Measurements from ENCODE around the gene SMC6. TPM values are rescaled to one million over a fixed set of nuclear protein-coding genes. Genes with fewer than 3 reads are reported as not detected.

Gene SMC6
- total RNA-seq, 3 donors from 2014 or later = 17.0 to 23.4 (median 18.7) TPM

DNA sequence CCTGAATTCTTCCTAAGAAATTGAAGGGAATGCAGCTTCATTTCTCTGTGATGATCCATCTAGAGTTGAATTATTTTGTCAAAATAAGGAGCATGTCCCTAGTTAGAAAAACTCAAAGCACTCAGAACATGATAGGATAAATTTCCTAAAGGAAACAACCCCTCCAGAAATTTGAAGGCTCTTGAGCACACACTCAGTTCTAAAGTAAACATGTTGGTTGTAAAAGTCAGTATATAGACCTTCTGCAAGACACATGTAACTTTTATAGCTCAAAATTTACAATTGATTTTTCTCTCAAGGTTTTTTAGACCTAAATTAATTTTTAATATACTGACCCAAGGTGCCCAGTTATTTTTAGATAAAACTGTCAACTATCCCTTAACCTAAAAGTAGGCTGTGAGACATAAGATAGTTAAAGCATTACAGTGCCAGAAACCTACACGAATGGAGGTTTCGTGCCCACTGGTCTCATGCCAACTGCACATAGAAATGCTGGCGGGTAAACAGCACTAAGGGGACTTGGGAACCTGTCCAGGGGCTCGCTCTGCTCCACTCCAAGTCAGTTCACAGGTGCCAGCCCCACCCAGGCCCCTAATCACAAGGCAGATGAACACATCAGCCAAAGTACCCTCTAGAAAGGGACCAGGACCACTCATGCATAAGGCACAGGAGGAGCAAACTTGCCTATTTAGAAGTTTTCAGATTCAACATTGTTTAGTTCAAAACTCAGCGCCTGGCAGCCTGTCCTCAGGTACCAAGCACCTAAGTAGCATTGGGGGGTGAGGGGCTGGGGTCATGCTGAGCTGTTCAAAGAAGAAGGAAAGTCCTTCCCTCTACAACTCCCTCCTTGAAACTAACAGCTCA, 106.5 kb downstream of the SMC6 start:
- no peaks in the 10 kb centered on the region for H3K4me1 ChIP-seq
- H3K4me3 ChIP-seq = no peak overlapping the region
- H3K36me3 ChIP-seq = no peaks in the 10 kb centered on the region
- no peak for DNase-seq (ENCODE audit: low spot score in 2 of 2)
- no peaks in the 10 kb centered on the region for H3K27me3 ChIP-seq
- TF ChIP-seq, protein P1, sequence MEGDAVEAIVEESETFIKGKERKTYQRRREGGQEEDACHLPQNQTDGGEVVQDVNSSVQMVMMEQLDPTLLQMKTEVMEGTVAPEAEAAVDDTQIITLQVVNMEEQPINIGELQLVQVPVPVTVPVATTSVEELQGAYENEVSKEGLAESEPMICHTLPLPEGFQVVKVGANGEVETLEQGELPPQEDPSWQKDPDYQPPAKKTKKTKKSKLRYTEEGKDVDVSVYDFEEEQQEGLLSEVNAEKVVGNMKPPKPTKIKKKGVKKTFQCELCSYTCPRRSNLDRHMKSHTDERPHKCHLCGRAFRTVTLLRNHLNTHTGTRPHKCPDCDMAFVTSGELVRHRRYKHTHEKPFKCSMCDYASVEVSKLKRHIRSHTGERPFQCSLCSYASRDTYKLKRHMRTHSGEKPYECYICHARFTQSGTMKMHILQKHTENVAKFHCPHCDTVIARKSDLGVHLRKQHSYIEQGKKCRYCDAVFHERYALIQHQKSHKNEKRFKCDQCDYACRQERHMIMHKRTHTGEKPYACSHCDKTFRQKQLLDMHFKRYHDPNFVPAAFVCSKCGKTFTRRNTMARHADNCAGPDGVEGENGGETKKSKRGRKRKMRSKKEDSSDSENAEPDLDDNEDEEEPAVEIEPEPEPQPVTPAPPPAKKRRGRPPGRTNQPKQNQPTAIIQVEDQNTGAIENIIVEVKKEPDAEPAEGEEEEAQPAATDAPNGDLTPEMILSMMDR (IDR thresholded peaks at IDR 0.05) = no peak
- TF ChIP-seq POLR2A (IDR thresholded peaks at IDR 0.05) (no peak), POLR2AphosphoS5 (IDR thresholded peaks at IDR 0.05) (no peak)
- no peaks in the 10 kb centered on the region for H3K9me3 ChIP-seq
- intact Hi-C loops (cut with DNase I; ENCODE audit: low total_unique reads) = no loop called here
- H3K27ac ChIP-seq = no peak overlapping the region

DNA sequence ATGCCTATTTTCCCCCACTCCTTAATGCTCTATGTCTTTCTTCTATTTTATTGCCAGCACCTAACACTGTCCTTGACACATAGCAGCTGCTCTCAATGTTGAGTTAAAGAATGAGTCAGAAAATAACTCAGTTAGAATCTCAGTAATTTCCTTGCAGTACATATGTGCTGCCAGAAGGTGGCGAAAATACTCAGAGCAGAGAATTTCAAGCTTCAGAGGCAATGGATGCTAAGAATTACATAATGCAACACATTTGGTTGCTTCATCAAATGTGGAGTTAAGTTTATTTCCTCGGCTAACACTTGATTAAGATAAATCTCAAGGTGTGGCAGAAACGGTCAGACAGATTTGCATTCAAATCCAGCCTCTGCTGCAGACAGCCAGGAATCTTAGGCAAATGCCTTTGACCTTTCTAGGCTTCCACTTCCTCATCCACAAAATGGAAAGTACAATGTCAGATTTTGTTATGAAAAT, 107.5 kb downstream of the SMC6 start:
- DNase-seq (ENCODE audit: low spot score in 2 of 2) = peak in 1 of 2 donors; percentile 35
- TF ChIP-seq, protein P1 (IDR thresholded peaks at IDR 0.05) = peak; percentile 57 to 81 (median 72)
- no peak for TF ChIP-seq POLR2A (IDR thresholded peaks at IDR 0.05)
- Histone ChIP-seq H3K27me3 (no peaks in the 10 kb centered on the region), H3K4me1 (no peaks in the 10 kb centered on the region), H3K9me3 (no peaks in the 10 kb centered on the region), H3K36me3 (no peaks in the 10 kb centered on the region), H3K4me3 (no peak overlapping the region), H3K27ac (no peak overlapping the region)
- intact Hi-C loops (cut with DNase I; ENCODE audit: low total_unique reads) = no loop called here

DNA sequence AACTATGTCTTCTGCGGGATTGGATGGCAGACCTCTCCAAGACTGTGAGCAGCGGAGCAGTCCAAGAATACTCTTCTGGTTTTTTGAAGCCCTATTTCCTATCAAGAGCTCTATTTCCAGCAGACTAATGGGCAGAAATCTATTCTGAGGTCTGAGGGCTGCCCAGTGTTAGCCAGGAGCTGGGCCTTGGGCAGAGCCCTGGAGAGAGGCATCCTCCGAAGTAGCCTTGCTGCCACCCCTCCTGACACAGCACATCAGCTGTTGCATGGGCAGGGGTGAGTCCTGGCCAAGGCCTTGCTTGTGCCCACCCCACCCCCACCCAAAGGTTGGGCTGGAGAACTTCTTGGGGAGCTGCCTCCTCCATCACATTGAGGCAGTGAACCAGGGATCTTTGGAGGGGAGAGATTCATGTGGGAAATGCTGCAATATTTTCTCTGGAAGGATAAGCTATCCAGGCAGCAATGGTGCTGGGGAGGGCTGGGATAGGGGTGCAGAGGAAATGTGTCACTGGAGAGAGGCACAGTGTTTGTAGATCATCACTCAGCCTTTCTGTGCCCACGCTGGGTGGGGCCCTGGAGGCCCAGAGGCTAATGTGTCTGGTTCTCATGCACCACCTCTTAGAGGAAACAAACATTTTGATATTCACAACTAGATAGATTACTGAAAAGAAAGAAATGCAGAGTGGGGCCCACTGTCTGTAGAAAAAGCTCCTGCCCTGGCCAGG, 108.5 kb downstream of the SMC6 start:
- no peak overlapping the region for H3K4me3 ChIP-seq
- intact Hi-C loops (cut with DNase I; ENCODE audit: low total_unique reads) = no loop called here
- H3K36me3 ChIP-seq = no peaks in the 10 kb centered on the region
- no peak for DNase-seq (ENCODE audit: low spot score in 2 of 2)
- H3K9me3 ChIP-seq = no peaks in the 10 kb centered on the region
- no peaks in the 10 kb centered on the region for H3K27me3 ChIP-seq
- H3K4me1 ChIP-seq = no peaks in the 10 kb centered on the region
- TF ChIP-seq, protein P1 (IDR thresholded peaks at IDR 0.05) = no peak
- TF ChIP-seq POLR2AphosphoS5 (IDR thresholded peaks at IDR 0.05) (no peak), POLR2A (IDR thresholded peaks at IDR 0.05) (no peak)
- no peak overlapping the region for H3K27ac ChIP-seq

DNA sequence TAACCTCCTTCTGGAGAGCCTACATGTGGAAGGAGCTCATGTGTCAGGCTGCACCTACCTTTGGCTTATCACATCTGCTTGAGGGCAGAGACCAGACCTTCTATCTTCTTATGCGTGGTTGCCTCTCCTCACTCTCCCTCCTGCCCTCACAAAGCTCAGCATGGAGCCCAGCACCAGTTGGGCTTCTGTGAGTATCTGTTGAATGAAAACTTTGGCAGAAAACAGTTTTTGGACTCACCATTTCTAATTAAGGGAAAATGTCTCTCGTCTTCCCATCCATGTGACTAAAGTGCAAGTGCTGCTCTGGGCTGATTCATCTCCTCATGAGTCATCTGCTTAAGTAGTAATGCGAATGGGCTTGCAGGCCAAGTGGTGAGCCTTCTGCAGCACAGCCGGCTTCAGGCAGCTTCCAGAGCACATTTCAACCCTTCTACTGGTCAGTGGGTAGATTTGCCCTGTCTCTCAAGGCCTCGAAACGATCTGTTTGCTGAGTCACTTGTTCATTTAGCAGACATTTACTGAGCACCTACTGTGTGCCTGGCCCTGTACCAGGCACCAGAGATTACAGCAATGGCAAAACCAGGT, 110.5 kb downstream of the SMC6 start:
- peak overlapping the region in 1 of 2 donors; percentile 27 for H3K27ac ChIP-seq
- intact Hi-C loops (cut with DNase I; ENCODE audit: low total_unique reads) = no loop called here

More for the DNA sequence above, 110.5 kb downstream of the SMC6 start:
- no peaks in the 10 kb centered on the region for H3K9me3 ChIP-seq
- no peaks in the 10 kb centered on the region for H3K4me1 ChIP-seq
- H3K4me3 ChIP-seq = no peak overlapping the region
- no peak for DNase-seq (ENCODE audit: low spot score in 2 of 2)
- H3K27me3 ChIP-seq = no peaks in the 10 kb centered on the region
- H3K36me3 ChIP-seq = no peaks in the 10 kb centered on the region
- TF ChIP-seq, protein P1 (IDR thresholded peaks at IDR 0.05) = no peak
- TF ChIP-seq POLR2A (IDR thresholded peaks at IDR 0.05) = no peak
- TF ChIP-seq POLR2AphosphoS5 (IDR thresholded peaks at IDR 0.05) = no peak

All from breast epithelium (tissue), 4 donors.